Liver (tissue), 3 donors: ENCODE data around the gene METTL6.
"Not testable (repeated sequence)": the region's sequence is repeated elsewhere in the genome, so short reads cannot be mapped to it uniquely, and the experiment has no call there.

Source experiments
- GABPA ChIP-seq, 2 donors: IDR thresholded peaks in 1 of 2; conservative IDR thresholded peaks in 1 of 2; 2 replicates each; pipeline ENCODE4 v1.6.1; 2016; ENCODE audit warnings: antibody characterized with exemption in 2 of 2, mild to moderate bottlenecking in 1 of 2, moderate library complexity in 1 of 2
- JUND ChIP-seq, 2 donors: IDR thresholded peaks; 2 replicates each; pipeline ENCODE4 v1.6.1; 2016; ENCODE audit warnings: antibody characterized with exemption in 2 of 2
- YY1 ChIP-seq: IDR thresholded peaks from 2 replicates; pipeline ENCODE4 v1.6.1; 2016; ENCODE audit warnings: antibody characterized with exemption, mild to moderate bottlenecking
- TF ChIP-seq, protein P1 (sequence below): IDR thresholded peaks from 2 replicates; pipeline ENCODE4 v1.6.1; 2016; ENCODE audit warnings: antibody characterized with exemption
- TF ChIP-seq, protein P2 (sequence below): fragments of 150-350 bp; IDR thresholded peaks from 2 replicates; pipeline ENCODE4 v1.5.1; 2017; ENCODE audit warnings: improper control_type of control experiment, low read depth, low read length; ENCODE audit not compliant: missing input control
- donor health status: healthy.
- donor health status: healthy.

DNA sequence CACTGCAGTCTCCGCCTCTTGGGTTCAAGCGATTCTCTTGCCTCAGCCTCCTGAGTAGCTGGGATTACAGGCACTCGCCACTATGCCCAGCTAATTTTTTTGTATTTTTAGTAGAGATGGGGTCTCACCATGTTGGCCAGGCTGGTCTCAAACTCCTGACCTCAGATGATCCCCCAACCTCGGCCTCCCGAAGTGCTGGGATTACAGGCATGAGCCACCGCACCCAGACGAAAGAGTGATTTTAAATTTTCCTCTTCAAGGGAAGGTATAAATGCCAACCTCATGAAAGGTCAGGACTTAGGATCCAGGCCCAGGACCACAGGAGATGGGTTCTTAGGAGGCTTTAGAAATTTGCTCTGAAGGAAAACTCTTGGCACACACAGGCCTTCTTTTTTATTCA is 16.4 kb downstream of the METTL6 start:
- TF ChIP-seq JUND (IDR thresholded peaks at IDR 0.05); YY1; GABPA (IDR thresholded peaks at IDR 0.05 in 1 of 2, conservative IDR thresholded peaks at IDR 0.05 in 1 of 2): not testable (repeated sequence)
- TF ChIP-seq, protein P1, sequence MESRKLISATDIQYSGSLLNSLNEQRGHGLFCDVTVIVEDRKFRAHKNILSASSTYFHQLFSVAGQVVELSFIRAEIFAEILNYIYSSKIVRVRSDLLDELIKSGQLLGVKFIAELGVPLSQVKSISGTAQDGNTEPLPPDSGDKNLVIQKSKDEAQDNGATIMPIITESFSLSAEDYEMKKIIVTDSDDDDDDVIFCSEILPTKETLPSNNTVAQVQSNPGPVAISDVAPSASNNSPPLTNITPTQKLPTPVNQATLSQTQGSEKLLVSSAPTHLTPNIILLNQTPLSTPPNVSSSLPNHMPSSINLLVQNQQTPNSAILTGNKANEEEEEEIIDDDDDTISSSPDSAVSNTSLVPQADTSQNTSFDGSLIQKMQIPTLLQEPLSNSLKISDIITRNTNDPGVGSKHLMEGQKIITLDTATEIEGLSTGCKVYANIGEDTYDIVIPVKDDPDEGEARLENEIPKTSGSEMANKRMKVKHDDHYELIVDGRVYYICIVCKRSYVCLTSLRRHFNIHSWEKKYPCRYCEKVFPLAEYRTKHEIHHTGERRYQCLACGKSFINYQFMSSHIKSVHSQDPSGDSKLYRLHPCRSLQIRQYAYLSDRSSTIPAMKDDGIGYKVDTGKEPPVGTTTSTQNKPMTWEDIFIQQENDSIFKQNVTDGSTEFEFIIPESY = not testable (repeated sequence)
- TF ChIP-seq, protein P2, sequence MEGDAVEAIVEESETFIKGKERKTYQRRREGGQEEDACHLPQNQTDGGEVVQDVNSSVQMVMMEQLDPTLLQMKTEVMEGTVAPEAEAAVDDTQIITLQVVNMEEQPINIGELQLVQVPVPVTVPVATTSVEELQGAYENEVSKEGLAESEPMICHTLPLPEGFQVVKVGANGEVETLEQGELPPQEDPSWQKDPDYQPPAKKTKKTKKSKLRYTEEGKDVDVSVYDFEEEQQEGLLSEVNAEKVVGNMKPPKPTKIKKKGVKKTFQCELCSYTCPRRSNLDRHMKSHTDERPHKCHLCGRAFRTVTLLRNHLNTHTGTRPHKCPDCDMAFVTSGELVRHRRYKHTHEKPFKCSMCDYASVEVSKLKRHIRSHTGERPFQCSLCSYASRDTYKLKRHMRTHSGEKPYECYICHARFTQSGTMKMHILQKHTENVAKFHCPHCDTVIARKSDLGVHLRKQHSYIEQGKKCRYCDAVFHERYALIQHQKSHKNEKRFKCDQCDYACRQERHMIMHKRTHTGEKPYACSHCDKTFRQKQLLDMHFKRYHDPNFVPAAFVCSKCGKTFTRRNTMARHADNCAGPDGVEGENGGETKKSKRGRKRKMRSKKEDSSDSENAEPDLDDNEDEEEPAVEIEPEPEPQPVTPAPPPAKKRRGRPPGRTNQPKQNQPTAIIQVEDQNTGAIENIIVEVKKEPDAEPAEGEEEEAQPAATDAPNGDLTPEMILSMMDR = not testable (repeated sequence)
